GM18951 (cell line): ENCODE data around the gene EXOC7.

Experiments
- POLR2A ChIP-seq: IDR thresholded peaks from 4 replicates; pipeline ENCODE4 v1.6.1; 2011; ENCODE audit warnings: mild to moderate bottlenecking; ENCODE audit not compliant: insufficient read length, insufficient read depth; ENCODE audit errors: extremely low read depth
- in situ Hi-C: fragments of 300-500 bp; cut with MboI; formaldehyde crosslinking; loops from one replicate; pipeline ENCODE4 v1.12.0; 2022; ENCODE audit warnings: low sequenced_read_pairs, mixed read lengths, inconsistent platforms; ENCODE audit not compliant: unreplicated experiment

The EXOC7 gene

GRCh38 chr17:76036497-76037261 is 66.9 kb downstream of the EXOC7 start:
- no peak for TF ChIP-seq POLR2A
- in situ Hi-C loops, result no loop called here

DNA sequence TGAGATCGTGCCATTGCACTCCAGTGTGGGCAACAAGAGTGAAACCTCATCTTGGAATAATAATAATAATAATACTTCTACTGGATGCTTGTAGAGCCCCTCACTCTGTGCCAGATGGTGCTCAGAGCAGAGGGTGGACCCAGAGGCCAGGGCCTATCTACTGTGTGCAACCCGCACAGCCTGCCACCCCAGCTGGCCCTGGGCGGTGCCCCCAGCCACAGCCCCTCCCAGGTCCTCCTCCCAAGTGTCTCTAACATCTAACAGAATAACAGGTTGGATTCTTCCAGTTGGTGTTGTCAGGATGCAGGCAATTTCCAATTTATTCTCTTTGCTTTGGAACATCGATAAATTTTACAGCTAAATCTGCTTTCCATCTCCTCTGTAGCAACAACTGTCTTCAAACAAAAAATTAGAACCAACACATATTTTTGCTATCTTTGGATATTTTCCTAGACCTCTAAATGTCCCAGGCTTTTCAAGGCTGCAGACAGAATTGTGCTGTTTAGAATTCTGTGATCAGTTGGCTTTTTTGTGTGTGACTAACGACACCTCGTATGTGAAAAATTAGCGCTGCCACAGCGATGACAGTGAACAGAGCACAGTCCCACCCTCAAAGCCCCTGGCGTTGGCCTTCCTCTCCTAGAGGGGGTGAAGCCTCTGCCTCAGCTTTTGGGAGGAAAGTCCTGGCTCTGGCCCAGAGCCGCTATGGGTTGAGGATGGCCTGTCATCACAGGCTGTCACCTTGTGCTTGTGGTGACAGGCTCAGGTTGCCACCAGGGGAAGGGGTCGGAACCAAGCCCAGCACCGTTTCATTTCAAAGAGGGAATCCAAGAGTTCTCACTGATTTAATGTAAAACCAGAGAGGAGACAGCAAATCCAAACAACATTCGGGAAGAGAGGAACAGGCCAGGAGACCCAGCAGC is 68.9 kb downstream of the EXOC7 start:
- in situ Hi-C loops, result no loop called here
- no peak for TF ChIP-seq POLR2A

- in situ Hi-C loops, result no loop called here
- TF ChIP-seq POLR2A, result no peak
Measured at GRCh38 chr17:76033139-76033538, 70.4 kb downstream of the EXOC7 start.

DNA sequence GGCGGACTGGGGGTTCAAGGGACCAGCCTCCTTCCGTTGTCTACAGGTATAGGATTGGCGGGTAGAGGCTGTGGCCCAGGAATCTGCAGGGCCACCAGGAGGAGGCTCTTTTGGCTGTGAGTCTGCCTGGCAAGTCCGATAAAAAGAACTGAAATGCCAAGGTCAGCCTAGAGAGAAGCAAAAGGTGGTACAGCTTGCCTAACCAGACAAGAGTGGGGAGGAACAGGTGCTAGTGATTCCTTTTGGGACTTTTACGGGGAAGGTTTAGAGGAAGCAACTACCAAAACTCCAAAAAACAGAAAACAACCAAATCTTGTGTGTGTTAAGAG is 70.8 kb downstream of the EXOC7 start:
- in situ Hi-C loops, result no loop called here
- TF ChIP-seq POLR2A, result no peak

- in situ Hi-C loops, result no loop called here
- no peak for TF ChIP-seq POLR2A
Measured at GRCh38 chr17:76032073-76032779, 71.4 kb downstream of the EXOC7 start.
